Measurements from ENCODE around the gene DSP. TPM values are rescaled to one million over a fixed set of nuclear protein-coding genes. Genes with fewer than 3 reads are reported as not detected.

DSP gene
- total RNA-seq, 1 donor from 2014 or later, result 38.7 TPM

- no peaks in the 10 kb centered on the region for H3K9me3 ChIP-seq (ENCODE audit: low read depth)
- H4K20me1 ChIP-seq (ENCODE audit: low read depth), result no peaks in the 10 kb centered on the region
- no peaks in the 10 kb centered on the region for H3K4me1 Mint-ChIP-seq
- H3K4me3 ChIP-seq, result no peak overlapping the region
- no peak overlapping the region for H3K4me3 Mint-ChIP-seq
- no peaks in the 10 kb centered on the region for H3K27me3 ChIP-seq
- H2AFZ ChIP-seq (replicated peaks), result no peak overlapping the region
- no peak overlapping the region for H3K9ac ChIP-seq
- peaks cover 1% of the 10 kb centered on the region for H3K36me3 Mint-ChIP-seq
- no peak for TF ChIP-seq CTCF (IDR thresholded peaks at IDR 0.05)
- no peak for TF ChIP-seq EZH2 (IDR thresholded peaks at IDR 0.05)
- no peak for TF ChIP-seq EZH2phosphoT487 (IDR thresholded peaks at IDR 0.05)
- no peak for DNase-seq (ENCODE audit: low spot score)
- H3F3A ChIP-seq (ENCODE audit: low read depth), result no peaks in the 10 kb centered on the region
- H3K27ac Mint-ChIP-seq, result no peak overlapping the region
- H3K27ac ChIP-seq, result no peak overlapping the region
- H3K36me3 ChIP-seq, result no peaks in the 10 kb centered on the region
- no peaks in the 10 kb centered on the region for H3K79me2 ChIP-seq (ENCODE audit: low read depth)
- H3K27me3 Mint-ChIP-seq (ENCODE audit: insufficient read depth, low read depth), result no peaks in the 10 kb centered on the region
- no peaks in the 10 kb centered on the region for H3K4me1 ChIP-seq
- no peaks in the 10 kb centered on the region for H3K9me3 Mint-ChIP-seq
- H3K4me2 ChIP-seq, result no peak overlapping the region
Measured at GRCh38 chr6:7559196-7559595, 17.7 kb downstream of the DSP start.

GRCh38 chr6:7559651-7560385 lies 18.3 kb downstream of the DSP start:
- Histone ChIP-seq H3K27me3 (no peaks in the 10 kb centered on the region), H2AFZ (replicated peaks) (no peak overlapping the region), H3K4me3 (no peak overlapping the region), H3K79me2 (ENCODE audit: low read depth) (no peaks in the 10 kb centered on the region), H3K9me3 (ENCODE audit: low read depth) (no peaks in the 10 kb centered on the region), H3K4me2 (no peak overlapping the region), H3K4me1 (no peaks in the 10 kb centered on the region), H3K27ac (no peak overlapping the region), H3K9ac (no peak overlapping the region), H4K20me1 (ENCODE audit: low read depth) (no peaks in the 10 kb centered on the region), H3K36me3 (no peaks in the 10 kb centered on the region), H3F3A (ENCODE audit: low read depth) (no peaks in the 10 kb centered on the region)
- TF ChIP-seq EZH2phosphoT487 (IDR thresholded peaks at IDR 0.05) (no peak), CTCF (IDR thresholded peaks at IDR 0.05) (no peak), EZH2 (IDR thresholded peaks at IDR 0.05) (no peak)
- H3K36me3 Mint-ChIP-seq, result peaks cover 1% of the 10 kb centered on the region
- no peaks in the 10 kb centered on the region for H3K4me1 Mint-ChIP-seq
- no peak overlapping the region for H3K4me3 Mint-ChIP-seq
- no peaks in the 10 kb centered on the region for H3K9me3 Mint-ChIP-seq
- H3K27ac Mint-ChIP-seq, result no peak overlapping the region
- no peak for DNase-seq (ENCODE audit: low spot score)
- H3K27me3 Mint-ChIP-seq (ENCODE audit: insufficient read depth, low read depth), result no peaks in the 10 kb centered on the region

- Mint-ChIP-seq H3K4me1 (no peaks in the 10 kb centered on the region), H3K9me3 (no peaks in the 10 kb centered on the region), H3K36me3 (peaks cover 4% of the 10 kb centered on the region), H3K4me3 (no peak overlapping the region), H3K27me3 (ENCODE audit: insufficient read depth, low read depth) (no peaks in the 10 kb centered on the region), H3K27ac (no peak overlapping the region)
- TF ChIP-seq EZH2 (IDR thresholded peaks at IDR 0.05), result no peak
- TF ChIP-seq EZH2phosphoT487 (IDR thresholded peaks at IDR 0.05), result no peak
- TF ChIP-seq CTCF (IDR thresholded peaks at IDR 0.05), result no peak
- H2AFZ ChIP-seq (replicated peaks), result no peak overlapping the region
- no peak overlapping the region for H3K9ac ChIP-seq
- H4K20me1 ChIP-seq (ENCODE audit: low read depth), result no peaks in the 10 kb centered on the region
- no peak overlapping the region for H3K27ac ChIP-seq
- DNase-seq (ENCODE audit: low spot score), result no peak
- H3K9me3 ChIP-seq (ENCODE audit: low read depth), result no peaks in the 10 kb centered on the region
- no peak overlapping the region for H3K4me2 ChIP-seq
- no peaks in the 10 kb centered on the region for H3K27me3 ChIP-seq
- no peaks in the 10 kb centered on the region for H3K4me1 ChIP-seq
- H3F3A ChIP-seq (ENCODE audit: low read depth), result no peaks in the 10 kb centered on the region
- H3K79me2 ChIP-seq (ENCODE audit: low read depth), result no peaks in the 10 kb centered on the region
- H3K4me3 ChIP-seq, result no peak overlapping the region
- H3K36me3 ChIP-seq, result no peaks in the 10 kb centered on the region
Measured at GRCh38 chr6:7561153-7561964, 19.9 kb downstream of the DSP start.

Data from neural progenitor cell (in vitro differentiated cells).